Neural cell (in vitro differentiated cells): ENCODE measurements around the gene CLDN2. TPM values are rescaled to one million over a fixed set of nuclear protein-coding genes. Genes with fewer than 3 reads are reported as not detected.

Source experiments
- H2AFZ ChIP-seq: fragments of 200-600, 300-800 bp; sonication (generic), shearing (Covaris generic); 2 replicates; pipeline ENCODE4 v1.6.0; 2014; ENCODE audit warnings: low read depth, mild to moderate bottlenecking, antibody characterized with exemption, low read length, moderate library complexity
- H3F3A ChIP-seq: fragments of 200-600 bp; shearing (Covaris generic); 2 replicates; pipeline ENCODE4 v1.6.1; 2016; ENCODE audit warnings: mild to moderate bottlenecking, moderate library complexity, mixed read lengths, antibody characterized with exemption, low read length; ENCODE audit not compliant: insufficient read depth, poor library complexity, severe bottlenecking
- H3K27ac ChIP-seq: fragments of 200-600, 300-800 bp; sonication (generic), shearing (Covaris generic); 2 replicates; pipeline ENCODE4 v1.5.1; 2014; ENCODE audit warnings: mild to moderate bottlenecking, low read length, moderate library complexity
- H3K27me3 ChIP-seq: fragments of 300-800, 200-600 bp; sonication (generic), shearing (Covaris generic); 2 replicates; pipeline ENCODE4 v1.6.0; 2014; ENCODE audit warnings: mild to moderate bottlenecking, low read depth, low read length, moderate library complexity; ENCODE audit not compliant: insufficient read depth
- H3K36me3 ChIP-seq: fragments of 300-800, 200-600 bp; sonication (generic), shearing (Covaris generic); 2 replicates; pipeline ENCODE4 v1.5.1; 2014; ENCODE audit warnings: mild to moderate bottlenecking, antibody characterized with exemption, low read length, moderate library complexity; ENCODE audit not compliant: insufficient read depth
- H3K4me2 ChIP-seq: fragments of 300-800, 200-600 bp; sonication (generic), shearing (Covaris generic); 2 replicates; pipeline ENCODE4 v1.6.0; 2014; ENCODE audit warnings: mild to moderate bottlenecking, low read length
- H3K4me3 ChIP-seq: fragments of 300-800, 200-600 bp; sonication (generic), shearing (Covaris generic); 2 replicates; pipeline ENCODE4 v1.5.1; 2014; ENCODE audit warnings: mild to moderate bottlenecking, low read length, moderate library complexity
- H3K79me2 ChIP-seq: fragments of 200-600 bp; shearing (Covaris generic); replicated peaks from 2 replicates; pipeline ENCODE4 v1.6.0; 2014; ENCODE audit warnings: mild to moderate bottlenecking, low read length, moderate library complexity; ENCODE audit not compliant: insufficient read depth
- H3K9ac ChIP-seq: fragments of 300-800, 200-600 bp; sonication (generic), shearing (Covaris generic); 2 replicates; pipeline ENCODE4 v1.6.1; 2016; ENCODE audit warnings: mild to moderate bottlenecking, low read length, mixed read lengths
- H3K9me2 ChIP-seq: fragments of 200-600 bp; shearing (Covaris generic); 2 replicates; pipeline ENCODE4 v1.6.1; 2016; ENCODE audit warnings: mild to moderate bottlenecking, low read length, mixed read lengths; ENCODE audit not compliant: insufficient read depth
- H3K9me3 ChIP-seq: fragments of 200-600, 300-800 bp; sonication (generic), shearing (Covaris generic); 2 replicates; pipeline ENCODE4 v1.6.1; 2016; ENCODE audit warnings: mild to moderate bottlenecking, mixed run types, low read length, moderate library complexity, mixed read lengths
- H4K20me1 ChIP-seq: fragments of 200-600 bp; shearing (Covaris generic); 2 replicates; pipeline ENCODE4 v1.6.1; 2016; ENCODE audit warnings: mild to moderate bottlenecking, mixed run types; ENCODE audit not compliant: insufficient read depth
- CTCF ChIP-seq: fragments of 450-650 bp; IDR thresholded peaks from 2 replicates; pipeline ENCODE4 v1.5.1; 2014; ENCODE audit warnings: antibody characterized with exemption, mild to moderate bottlenecking, moderate library complexity; ENCODE audit not compliant: poor library complexity, severe bottlenecking
- EP300 ChIP-seq: fragments of 450-650 bp; conservative IDR thresholded peaks from 2 replicates; pipeline ENCODE4 v1.6.1; 2014; ENCODE audit warnings: antibody characterized with exemption, mild to moderate bottlenecking, moderate library complexity; ENCODE audit not compliant: poor library complexity, severe bottlenecking
- EZH2 ChIP-seq: fragments of 200-600, 300-800 bp; shearing (Covaris generic), sonication (generic); IDR thresholded peaks from 2 replicates; pipeline ENCODE4 v1.6.1; 2014; ENCODE audit warnings: antibody characterized with exemption, low read length, borderline replicate concordance, mild to moderate bottlenecking; ENCODE audit not compliant: insufficient read depth, poor library complexity, severe bottlenecking
- MXI1 ChIP-seq: fragments of 450-650 bp; conservative IDR thresholded peaks from 2 replicates; pipeline ENCODE4 v1.6.1; 2014; ENCODE audit warnings: antibody characterized with exemption, mild to moderate bottlenecking; ENCODE audit not compliant: poor library complexity, severe bottlenecking
- POLR2AphosphoS5 ChIP-seq: IDR thresholded peaks from 2 replicates; pipeline ENCODE4 v1.6.1; 2012
- RAD21 ChIP-seq: fragments of 450-650 bp; conservative IDR thresholded peaks from 2 replicates; pipeline ENCODE4 v1.6.1; 2014; ENCODE audit warnings: antibody characterized with exemption, mild to moderate bottlenecking, moderate library complexity
- SMC3 ChIP-seq: fragments of 450-650 bp; conservative IDR thresholded peaks from 2 replicates; pipeline ENCODE4 v1.6.1; 2014; ENCODE audit warnings: antibody characterized with exemption, mild to moderate bottlenecking, moderate library complexity; ENCODE audit not compliant: poor library complexity
- TAF1 ChIP-seq: IDR thresholded peaks from 2 replicates; pipeline ENCODE4 v1.6.1; 2012; ENCODE audit warnings: low read depth
- polyA plus RNA-seq: library from polyadenylated mRNA; depleted of rRNA; stranded (reverse); fragments of >200 nt; gene quantifications from 2 replicates; pipeline ENCODE4 v1.2.3, GENCODE V29; 2014
- TF ChIP-seq, protein P1 (sequence below): IDR thresholded peaks from 2 replicates; pipeline ENCODE4 v1.6.1; 2012; ENCODE audit warnings: borderline replicate concordance

Gene CLDN2
- polyA plus RNA-seq, 1 donor from 2014 or later: not detected

GRCh38 chrX:106933538-106933961, 13.3 kb downstream of the CLDN2 start:
- Histone ChIP-seq H3K4me3 (no peak overlapping the region), H3K9me3 (no peaks in the 10 kb centered on the region), H3K79me2 (no peaks in the 10 kb centered on the region), H3K27me3 (no peaks in the 10 kb centered on the region), H3K27ac (no peak overlapping the region), H3K9ac (no peak overlapping the region), H3F3A (no peaks in the 10 kb centered on the region), H3K36me3 (no peaks in the 10 kb centered on the region), H3K9me2 (no peaks in the 10 kb centered on the region), H3K4me2 (no peak overlapping the region), H2AFZ (no peak overlapping the region), H4K20me1 (no peaks in the 10 kb centered on the region)
- TF ChIP-seq MXI1 (no peak), TAF1 (no peak), CTCF (no peak), EP300 (no peak), POLR2AphosphoS5 (no peak), RAD21 (no peak), SMC3 (no peak), EZH2 (no peak)
- TF ChIP-seq, protein P1, sequence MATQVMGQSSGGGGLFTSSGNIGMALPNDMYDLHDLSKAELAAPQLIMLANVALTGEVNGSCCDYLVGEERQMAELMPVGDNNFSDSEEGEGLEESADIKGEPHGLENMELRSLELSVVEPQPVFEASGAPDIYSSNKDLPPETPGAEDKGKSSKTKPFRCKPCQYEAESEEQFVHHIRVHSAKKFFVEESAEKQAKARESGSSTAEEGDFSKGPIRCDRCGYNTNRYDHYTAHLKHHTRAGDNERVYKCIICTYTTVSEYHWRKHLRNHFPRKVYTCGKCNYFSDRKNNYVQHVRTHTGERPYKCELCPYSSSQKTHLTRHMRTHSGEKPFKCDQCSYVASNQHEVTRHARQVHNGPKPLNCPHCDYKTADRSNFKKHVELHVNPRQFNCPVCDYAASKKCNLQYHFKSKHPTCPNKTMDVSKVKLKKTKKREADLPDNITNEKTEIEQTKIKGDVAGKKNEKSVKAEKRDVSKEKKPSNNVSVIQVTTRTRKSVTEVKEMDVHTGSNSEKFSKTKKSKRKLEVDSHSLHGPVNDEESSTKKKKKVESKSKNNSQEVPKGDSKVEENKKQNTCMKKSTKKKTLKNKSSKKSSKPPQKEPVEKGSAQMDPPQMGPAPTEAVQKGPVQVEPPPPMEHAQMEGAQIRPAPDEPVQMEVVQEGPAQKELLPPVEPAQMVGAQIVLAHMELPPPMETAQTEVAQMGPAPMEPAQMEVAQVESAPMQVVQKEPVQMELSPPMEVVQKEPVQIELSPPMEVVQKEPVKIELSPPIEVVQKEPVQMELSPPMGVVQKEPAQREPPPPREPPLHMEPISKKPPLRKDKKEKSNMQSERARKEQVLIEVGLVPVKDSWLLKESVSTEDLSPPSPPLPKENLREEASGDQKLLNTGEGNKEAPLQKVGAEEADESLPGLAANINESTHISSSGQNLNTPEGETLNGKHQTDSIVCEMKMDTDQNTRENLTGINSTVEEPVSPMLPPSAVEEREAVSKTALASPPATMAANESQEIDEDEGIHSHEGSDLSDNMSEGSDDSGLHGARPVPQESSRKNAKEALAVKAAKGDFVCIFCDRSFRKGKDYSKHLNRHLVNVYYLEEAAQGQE: no peak

GRCh38 chrX:106935175-106935574, 15.0 kb downstream of the CLDN2 start:
- Histone ChIP-seq H3K9me2 (no peaks in the 10 kb centered on the region), H3K36me3 (no peaks in the 10 kb centered on the region), H3K9me3 (no peaks in the 10 kb centered on the region), H3K27me3 (no peaks in the 10 kb centered on the region), H3K9ac (no peak overlapping the region), H3K4me2 (no peak overlapping the region), H4K20me1 (no peaks in the 10 kb centered on the region), H3K79me2 (no peaks in the 10 kb centered on the region), H3F3A (no peaks in the 10 kb centered on the region), H2AFZ (no peak overlapping the region), H3K4me3 (no peak overlapping the region), H3K27ac (no peak overlapping the region)
- no peak for TF ChIP-seq EP300
- TF ChIP-seq POLR2AphosphoS5: no peak
- TF ChIP-seq EZH2: no peak
- TF ChIP-seq, protein P1: no peak
- TF ChIP-seq CTCF: no peak
- TF ChIP-seq SMC3: no peak
- no peak for TF ChIP-seq RAD21
- TF ChIP-seq TAF1: no peak
